ENCODE results near the gene CAMTA1.

The CAMTA1 gene

DNA sequence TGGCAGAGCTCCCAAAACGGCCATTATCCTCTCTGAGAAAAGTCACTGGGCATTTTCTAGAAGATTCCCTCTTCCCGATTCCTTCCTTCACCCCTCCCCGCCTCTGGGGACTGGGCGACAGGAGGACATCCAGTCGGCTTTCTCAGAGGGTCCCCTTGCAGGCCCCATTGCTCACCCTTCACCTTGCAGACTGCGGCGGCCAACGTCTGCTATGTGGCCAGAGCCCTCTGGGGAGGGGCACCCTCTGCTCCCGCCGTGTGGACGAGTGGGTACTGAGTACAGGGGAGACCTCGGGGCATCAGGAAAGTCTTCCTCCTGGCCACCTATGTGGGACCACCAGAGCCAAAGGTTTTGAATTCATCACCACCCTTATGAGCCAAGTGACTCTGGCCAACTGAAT is 692.3 kb downstream of the CAMTA1 start:
- no peak for DNase-seq (ENCODE audit: low read depth)

DNA sequence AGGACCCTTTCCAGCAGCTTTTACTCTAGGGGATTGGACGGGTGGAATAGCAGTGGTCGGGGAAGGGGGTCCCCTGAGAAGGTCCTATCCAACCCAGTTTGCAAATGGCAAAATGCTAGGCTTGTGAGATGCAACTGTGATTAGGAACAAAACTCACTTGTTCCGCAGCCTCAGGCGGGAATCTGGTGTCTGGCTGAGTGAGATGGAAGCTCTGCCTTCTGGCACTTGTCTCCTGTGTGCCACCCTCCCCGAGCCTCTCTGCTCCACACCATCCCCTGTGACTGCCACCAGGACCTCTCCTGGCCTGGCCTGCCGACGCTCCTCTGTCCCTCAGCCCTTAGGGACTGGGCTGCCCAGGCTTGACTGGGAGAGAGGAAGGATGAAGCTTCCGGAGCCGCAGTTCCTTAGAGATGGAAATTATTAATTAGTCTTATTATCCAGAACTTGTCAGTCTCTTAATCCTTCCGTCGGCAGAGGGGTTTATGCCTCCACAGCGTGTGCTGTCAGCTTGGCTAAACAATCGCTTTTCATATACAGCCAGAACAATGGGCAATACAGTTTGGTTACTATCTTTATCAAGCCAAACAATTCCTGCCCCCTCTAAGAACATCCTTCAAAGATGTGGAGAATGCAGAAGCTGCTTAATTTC is 693.0 kb downstream of the CAMTA1 start:
- no peak for DNase-seq (ENCODE audit: low read depth)

DNA sequence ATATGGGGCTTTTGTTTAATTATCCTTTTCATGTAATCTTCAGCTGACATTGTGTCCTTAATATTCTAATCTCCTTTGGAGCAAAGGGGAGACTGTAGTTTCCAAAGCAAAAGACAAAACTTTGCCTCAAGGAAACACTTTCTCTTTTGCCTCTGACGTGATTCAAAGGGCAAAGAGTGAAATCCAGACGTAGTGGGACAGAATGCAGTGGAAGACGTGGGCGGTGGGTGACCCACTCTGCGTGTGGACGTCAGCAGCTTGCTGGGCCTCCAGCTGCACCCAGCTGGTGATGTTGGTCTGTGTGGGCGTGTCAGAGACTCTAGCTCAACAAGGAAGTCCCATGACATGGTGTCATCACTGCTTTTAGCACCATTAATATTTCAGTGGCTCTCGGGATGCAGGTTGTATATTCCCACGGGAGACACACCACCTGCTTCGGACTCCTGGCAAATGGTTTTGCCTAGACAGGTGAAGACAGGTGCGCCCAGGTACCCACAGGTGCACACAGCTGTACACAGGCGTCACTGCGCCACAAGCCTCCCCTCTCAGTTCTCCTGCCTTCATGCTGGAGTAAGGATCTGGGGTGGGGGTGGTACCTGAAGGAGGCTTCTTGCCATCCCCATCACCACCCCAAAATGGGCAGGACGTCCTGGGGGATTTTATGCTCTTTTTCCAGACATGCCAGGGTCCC is 693.7 kb downstream of the CAMTA1 start:
- no peak for DNase-seq (ENCODE audit: low read depth)

DNA sequence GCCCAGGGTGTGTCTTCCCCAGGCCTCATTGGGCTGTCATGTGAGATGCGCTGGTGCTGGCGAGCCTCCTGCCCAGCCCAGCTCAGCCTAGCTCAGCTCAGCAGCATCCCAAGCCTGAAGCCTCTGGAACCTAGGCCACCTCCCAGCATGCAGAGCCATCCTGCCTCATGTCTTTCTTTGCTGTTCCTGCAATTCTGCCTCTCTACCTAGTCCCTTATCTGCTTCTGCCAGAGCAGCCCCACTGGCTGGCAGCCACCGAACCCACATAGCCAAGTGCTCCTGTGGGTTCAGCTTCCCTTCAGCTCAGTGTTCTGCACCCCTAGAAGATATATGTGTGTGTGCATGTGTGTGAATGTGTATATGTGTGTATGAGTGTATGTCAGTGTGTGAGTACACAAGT is 694.3 kb downstream of the CAMTA1 start:
- no peak for DNase-seq (ENCODE audit: low read depth)

DNA sequence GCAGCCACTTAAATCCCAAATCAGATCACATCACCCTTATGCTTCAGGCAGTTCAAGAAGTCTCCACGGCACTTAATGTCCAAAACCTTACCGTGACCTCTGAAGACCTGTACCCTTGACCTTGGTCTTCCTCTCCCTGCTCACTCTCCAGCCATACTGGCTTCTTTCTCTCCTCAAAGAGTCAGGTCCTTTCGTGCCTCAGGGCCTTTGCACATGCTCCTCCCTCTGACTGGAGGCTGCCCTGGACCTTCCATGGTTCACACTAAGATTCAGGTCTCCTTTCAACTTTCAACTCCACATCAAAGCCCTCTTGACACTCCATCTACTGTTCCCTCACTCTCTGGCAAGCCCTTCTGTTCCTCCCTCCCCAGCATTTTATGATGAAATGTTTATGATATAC is 695.9 kb downstream of the CAMTA1 start:
- no peak for DNase-seq (ENCODE audit: low read depth)

DNA sequence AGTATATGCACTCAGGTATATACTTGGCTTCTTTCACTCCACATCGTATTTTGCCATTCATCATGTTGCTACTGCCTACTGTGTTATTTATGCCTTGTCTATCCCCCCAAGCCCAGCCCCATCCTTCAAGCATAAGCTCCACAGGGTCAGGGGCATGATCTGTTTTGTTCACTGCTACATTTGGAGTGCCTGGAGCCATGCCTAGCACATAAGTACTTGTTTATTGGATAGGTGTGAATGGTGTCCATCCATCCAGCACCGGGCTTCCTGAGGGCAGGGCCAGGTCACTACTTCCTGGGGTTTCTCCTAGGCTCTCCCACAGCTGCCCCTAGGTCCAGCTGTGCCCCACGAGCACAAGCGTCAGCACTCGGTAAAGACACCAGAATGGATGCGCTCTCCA is 696.8 kb downstream of the CAMTA1 start:
- no peak for DNase-seq (ENCODE audit: low read depth)

GRCh38 chr1:7482772-7483495 is 697.7 kb downstream of the CAMTA1 start:
- no peak for DNase-seq (ENCODE audit: low read depth)

GRCh38 chr1:7483634-7484383 is 698.6 kb downstream of the CAMTA1 start:
- no peak for DNase-seq (ENCODE audit: low read depth)

DNA sequence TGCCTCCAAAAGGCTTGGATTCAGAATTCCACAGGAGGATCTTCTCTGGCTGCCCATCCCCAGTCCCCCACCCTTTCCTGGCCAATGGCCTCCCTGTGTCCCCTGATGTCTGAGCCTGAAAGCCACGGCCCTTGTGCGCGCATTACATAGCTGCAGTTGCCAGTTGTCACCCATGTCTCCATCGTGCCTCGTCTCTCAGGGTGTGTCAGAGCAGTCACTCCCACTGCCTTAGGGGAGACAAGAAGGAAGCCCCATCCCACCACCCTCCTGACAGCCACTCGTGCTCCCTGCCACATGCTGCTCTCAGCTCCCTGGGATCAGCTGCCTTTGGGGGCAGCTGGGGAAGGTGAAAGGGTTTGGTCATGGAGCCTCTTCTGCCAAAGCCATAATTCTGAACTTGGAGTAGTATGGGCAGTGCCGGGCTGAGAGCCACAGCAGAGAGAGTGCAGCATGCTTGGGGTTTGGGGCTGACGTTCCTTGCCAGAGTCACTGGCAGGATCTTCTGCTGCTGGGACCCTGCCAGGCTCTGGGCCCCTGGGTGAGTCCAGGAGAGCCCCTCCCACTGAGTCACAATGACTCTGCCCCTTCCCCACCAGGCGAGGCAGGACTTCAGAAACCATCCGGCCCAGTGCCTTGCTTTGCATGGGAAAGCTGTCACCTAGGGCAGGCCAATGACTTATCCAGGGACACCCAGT is 700.0 kb downstream of the CAMTA1 start:
- no peak for DNase-seq (ENCODE audit: low read depth)

DNA sequence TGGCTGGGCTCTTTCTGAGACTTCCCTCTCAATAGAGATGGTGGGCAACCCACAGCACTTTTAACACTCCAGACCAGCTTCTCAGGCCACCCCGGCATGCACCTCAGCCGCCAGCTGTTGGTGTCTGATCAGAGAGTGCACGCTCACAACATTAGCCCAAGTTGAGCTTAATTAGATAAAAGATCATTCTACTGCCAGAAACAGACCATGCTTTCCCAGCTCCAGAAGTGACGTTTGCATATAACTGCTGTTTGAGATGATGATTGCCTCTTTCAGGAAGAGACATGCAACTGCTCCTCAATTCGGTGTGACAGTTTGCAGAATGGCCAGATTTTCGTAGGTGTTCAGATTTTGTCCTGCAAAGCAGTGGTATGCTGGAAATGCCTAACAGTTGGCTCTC is 700.6 kb downstream of the CAMTA1 start:
- DNase-seq (ENCODE audit: low read depth) = no peak

GRCh38 chr1:7487766-7488474 is 702.7 kb downstream of the CAMTA1 start:
- DNase-seq (ENCODE audit: low read depth) = no peak

DNA sequence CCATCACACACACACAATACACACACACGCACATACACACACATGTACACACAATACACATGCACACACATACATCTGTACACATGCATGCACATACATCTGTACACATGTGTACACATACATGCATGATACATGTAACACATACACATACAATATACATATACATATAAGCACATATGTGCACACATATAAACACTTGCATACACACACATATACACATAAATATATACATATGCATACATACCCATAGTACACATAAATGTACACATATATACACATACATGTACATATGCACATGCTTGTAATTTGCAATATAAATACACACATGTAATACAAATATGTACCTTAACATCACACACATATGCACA is 703.2 kb downstream of the CAMTA1 start:
- no peak for DNase-seq (ENCODE audit: low read depth)

- DNase-seq (ENCODE audit: low read depth) = no peak
Observed at GRCh38 chr1:7489586-7489985, 704.3 kb downstream of the CAMTA1 start.

- DNase-seq (ENCODE audit: low read depth) = no peak
Observed at GRCh38 chr1:7490576-7490975, 705.3 kb downstream of the CAMTA1 start.

DNA sequence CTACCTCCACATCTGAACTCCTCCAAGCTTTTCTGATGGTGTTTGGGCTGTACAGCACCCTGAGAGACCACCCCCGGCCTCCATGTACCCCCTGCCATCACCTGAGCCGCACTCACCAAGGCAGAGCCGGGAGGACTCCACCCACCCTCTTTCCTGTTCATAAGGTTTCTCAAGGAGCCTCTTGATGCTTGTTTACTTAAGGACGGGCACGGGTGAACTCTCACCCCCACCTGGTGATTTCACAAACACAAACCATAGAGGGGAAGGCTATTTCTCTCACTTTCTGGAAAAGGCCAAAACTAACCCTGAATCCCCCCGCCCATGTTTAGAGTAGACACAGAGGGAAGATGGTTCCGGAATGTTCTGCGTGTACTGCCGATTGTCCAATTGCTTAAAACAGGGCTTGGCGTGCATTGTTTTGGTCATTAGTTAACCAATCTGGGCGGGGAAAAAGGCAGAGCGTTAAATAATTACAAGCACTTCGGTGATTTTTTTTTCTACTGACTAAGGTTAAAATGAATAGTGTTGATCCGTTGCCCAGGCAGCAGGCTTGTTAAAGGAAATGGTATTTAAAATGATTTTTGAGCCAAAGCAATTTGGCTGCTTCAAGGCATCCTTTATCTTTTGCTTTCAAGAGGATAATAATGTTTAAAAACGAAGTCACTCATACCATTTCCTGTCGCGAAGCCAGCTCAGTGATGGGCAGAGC is 706.0 kb downstream of the CAMTA1 start:
- DNase-seq (ENCODE audit: low read depth) = no peak

- no peak for DNase-seq (ENCODE audit: low read depth)
Observed at GRCh38 chr1:7491818-7492173, 706.5 kb downstream of the CAMTA1 start.

DNA sequence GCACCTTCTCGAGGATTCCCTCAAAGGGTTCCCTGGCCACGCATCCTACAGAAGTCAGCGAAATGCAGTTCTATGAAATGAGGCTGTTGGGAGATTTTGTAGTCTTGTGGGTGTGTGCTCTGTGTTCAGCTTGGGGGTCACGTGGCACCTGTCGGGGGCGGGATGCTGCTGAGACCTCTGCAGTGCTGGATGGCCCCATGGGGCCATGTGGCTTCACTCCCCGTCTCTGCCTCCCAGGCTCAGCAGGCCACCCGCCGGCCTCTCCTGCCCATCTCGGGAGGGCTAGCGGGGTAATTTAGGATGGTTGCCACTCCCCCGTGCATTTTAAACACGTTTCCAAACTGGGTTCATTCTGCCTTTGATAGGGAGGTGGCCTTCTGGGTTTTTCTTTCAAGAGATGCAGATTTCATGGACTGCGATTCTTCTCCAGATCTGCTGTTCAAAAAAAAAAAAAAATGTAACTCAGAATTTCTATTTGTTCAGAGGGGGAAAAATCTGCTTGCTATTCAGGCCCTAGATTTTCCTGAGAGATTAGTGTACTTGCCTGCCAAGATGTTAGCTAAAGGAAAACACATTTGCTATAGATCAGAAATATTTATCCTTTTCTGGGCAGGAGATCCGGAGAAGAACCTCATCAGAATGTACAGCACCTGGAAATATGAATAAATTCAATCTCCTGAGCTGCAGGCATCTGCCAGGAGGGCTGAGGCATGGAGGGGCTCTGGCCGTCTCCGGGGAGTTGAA is 708.6 kb downstream of the CAMTA1 start:
- no peak for DNase-seq (ENCODE audit: low read depth)

GRCh38 chr1:7495962-7496361 is 710.7 kb downstream of the CAMTA1 start:
- no peak for DNase-seq (ENCODE audit: low read depth)

GRCh38 chr1:7497107-7497637 is 711.9 kb downstream of the CAMTA1 start:
- no peak for DNase-seq (ENCODE audit: low read depth)
